ENCODE results near the gene ASPG. TPM values are rescaled to one million over a fixed set of nuclear protein-coding genes. Genes with fewer than 3 reads are reported as not detected.

ASPG gene
- total and polyA plus RNA-seq, 9 donors = 0.45 to 28.8 (median 18.7) TPM

DNA sequence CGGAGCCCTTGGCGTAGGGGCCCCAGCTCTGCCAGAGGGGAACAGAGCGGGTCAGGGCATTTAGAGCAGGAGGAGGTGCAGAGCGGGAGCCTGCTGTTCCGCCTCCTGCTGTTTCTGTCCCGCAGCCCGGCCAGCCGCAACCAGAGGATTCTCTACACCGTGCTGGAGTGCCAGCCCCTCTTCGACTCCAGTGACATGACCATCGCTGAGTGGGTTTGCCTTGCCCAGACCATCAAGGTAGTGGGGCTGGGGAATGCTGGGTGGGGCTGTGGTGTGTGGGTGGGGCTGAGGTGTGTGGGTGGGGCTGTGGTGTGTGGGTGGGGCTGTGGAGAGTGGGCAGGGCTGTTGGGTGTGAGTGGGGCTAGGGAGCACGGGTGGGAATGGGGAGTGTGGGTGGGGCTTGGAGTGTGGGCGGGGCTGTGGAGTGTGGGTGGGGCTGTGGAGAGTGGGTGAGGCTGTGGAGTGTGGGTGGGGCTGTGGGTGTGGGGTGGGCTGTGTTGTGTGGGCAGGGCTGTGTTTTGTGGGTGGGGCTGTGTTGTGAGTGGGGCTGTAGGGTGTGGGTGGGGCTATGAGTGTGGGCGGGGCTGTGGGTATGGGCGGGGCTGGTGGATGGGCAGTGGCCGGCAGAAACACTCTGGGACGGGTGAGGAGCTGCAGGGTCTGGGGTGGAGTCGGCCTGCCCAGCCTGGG is 8.0 kb downstream of the ASPG start:
- Histone ChIP-seq H3K9me3 (no peaks in the 10 kb centered on the region), H3K27me3 (no peaks in the 10 kb centered on the region), H3K36me3 (no peaks in the 10 kb centered on the region), H3K27ac (no peak overlapping the region), H3K4me3 (no peak overlapping the region), H3K4me1 (ENCODE audit: insufficient read depth) (peaks cover 8% of the 10 kb centered on the region)
- DNase-seq = peak in 1 of 5 donors; percentile 46
- TF ChIP-seq POLR2A (IDR thresholded peaks at IDR 0.05) (no peak), EP300 (IDR thresholded peaks at IDR 0.05) (no peak)
- TF ChIP-seq, protein P1, sequence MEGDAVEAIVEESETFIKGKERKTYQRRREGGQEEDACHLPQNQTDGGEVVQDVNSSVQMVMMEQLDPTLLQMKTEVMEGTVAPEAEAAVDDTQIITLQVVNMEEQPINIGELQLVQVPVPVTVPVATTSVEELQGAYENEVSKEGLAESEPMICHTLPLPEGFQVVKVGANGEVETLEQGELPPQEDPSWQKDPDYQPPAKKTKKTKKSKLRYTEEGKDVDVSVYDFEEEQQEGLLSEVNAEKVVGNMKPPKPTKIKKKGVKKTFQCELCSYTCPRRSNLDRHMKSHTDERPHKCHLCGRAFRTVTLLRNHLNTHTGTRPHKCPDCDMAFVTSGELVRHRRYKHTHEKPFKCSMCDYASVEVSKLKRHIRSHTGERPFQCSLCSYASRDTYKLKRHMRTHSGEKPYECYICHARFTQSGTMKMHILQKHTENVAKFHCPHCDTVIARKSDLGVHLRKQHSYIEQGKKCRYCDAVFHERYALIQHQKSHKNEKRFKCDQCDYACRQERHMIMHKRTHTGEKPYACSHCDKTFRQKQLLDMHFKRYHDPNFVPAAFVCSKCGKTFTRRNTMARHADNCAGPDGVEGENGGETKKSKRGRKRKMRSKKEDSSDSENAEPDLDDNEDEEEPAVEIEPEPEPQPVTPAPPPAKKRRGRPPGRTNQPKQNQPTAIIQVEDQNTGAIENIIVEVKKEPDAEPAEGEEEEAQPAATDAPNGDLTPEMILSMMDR (IDR thresholded peaks at IDR 0.05) = no peak
- intact Hi-C loops (cut with DNase I) = no loop called here
- 65 to 75% (median 69%) methylated on average over 16 to 18 of the region's 18 CpGs for WGBS, 3 donors

DNA sequence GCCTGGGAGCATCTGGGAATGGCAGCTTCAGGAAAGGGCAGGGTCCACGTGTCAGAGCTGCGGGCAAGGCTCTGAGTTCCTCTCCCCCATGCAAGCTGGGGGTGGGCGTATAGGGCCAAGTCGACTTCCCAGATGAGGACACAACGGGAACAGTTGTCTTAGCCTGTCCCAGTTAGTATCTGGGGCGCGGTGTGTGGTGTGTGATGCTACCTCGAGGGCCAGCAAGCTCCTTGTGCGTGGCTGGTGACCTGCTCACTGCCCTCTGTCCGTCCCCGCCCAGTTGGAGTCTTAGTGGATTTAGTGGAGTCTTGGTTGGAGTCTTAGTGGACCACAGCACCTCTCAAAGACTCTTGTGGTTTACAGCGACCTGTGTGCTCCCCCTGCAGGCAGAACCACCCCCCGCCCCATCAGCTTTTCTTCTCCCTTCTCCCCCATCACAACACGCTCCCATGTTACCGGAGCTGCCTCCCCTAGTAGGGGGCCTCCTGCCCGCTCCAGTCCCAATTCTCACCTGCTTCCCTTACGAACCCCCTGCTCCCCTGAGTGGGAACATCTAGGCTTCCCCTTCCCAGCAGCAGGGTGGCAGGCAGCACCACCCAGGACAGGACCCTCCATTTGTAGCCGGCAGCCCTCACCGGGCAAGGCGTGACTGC is 8.7 kb downstream of the ASPG start:
- peak in 1 of 5 donors; percentile 16 for DNase-seq
- intact Hi-C loops (cut with DNase I) = no loop called here
- H3K36me3 ChIP-seq = no peaks in the 10 kb centered on the region
- WGBS, 3 donors = 73 to 75% (median 74%) methylated on average over 19 to 20 of the region's 20 CpGs
- TF ChIP-seq POLR2A (IDR thresholded peaks at IDR 0.05) = no peak
- no peak for TF ChIP-seq EP300 (IDR thresholded peaks at IDR 0.05)
- TF ChIP-seq, protein P1 (IDR thresholded peaks at IDR 0.05) = no peak
- peaks cover 8% of the 10 kb centered on the region for H3K4me1 ChIP-seq (ENCODE audit: insufficient read depth)
- no peaks in the 10 kb centered on the region for H3K27me3 ChIP-seq
- H3K27ac ChIP-seq = no peak overlapping the region
- no peaks in the 10 kb centered on the region for H3K9me3 ChIP-seq
- no peak overlapping the region for H3K4me3 ChIP-seq

DNA sequence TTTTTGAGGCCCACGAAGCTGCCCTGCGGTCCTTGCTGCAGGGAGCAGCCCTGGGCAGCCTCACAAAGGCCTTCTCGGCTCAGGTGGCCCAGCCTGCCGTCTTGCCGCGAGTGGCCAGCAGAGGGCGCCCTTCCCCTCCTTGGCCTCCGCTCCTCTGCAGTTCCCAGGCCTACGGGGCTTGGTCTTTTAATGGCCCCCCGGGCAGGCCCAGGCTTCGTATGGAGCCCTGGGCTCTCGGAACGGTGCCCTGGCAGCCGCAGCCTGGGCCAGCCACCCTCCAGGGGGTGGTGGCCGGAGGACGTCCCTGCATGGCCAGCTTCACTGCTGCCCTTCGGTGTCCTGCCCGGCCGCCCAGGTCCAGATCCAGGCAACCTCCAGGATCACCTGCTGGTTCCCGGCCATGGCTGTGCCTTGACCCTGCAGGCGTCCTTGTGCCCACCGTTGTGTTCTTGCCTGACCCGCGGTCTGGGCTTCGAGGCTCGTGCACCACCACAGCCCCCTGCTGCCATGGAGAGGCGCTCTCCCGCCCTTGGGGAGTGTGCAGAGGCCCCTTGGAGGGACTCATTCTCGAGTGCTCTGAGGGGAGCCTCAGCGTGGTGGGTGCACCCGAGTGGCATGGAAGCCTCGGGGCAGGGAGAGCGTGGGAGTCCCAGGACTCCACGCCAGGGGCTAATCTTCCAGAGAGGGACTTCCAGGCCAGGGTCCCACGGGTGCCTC is 9.4 kb downstream of the ASPG start:
- no peak overlapping the region for H3K27ac ChIP-seq
- H3K4me1 ChIP-seq (ENCODE audit: insufficient read depth) = peaks cover 8% of the 10 kb centered on the region
- no peaks in the 10 kb centered on the region for H3K27me3 ChIP-seq
- peak in 4 of 5 donors; percentile 66 to 80 (median 74) for DNase-seq
- no peaks in the 10 kb centered on the region for H3K36me3 ChIP-seq
- 46 to 56% (median 56%) methylated on average over 30 to 35 of the region's 35 CpGs for WGBS, 3 donors
- H3K9me3 ChIP-seq = no peaks in the 10 kb centered on the region
- no peak for TF ChIP-seq EP300 (IDR thresholded peaks at IDR 0.05)
- TF ChIP-seq, protein P1 (IDR thresholded peaks at IDR 0.05) = peak; percentile 56 to 79 (median 78)
- intact Hi-C loops (cut with DNase I) = no loop called here
- no peak overlapping the region for H3K4me3 ChIP-seq

DNA sequence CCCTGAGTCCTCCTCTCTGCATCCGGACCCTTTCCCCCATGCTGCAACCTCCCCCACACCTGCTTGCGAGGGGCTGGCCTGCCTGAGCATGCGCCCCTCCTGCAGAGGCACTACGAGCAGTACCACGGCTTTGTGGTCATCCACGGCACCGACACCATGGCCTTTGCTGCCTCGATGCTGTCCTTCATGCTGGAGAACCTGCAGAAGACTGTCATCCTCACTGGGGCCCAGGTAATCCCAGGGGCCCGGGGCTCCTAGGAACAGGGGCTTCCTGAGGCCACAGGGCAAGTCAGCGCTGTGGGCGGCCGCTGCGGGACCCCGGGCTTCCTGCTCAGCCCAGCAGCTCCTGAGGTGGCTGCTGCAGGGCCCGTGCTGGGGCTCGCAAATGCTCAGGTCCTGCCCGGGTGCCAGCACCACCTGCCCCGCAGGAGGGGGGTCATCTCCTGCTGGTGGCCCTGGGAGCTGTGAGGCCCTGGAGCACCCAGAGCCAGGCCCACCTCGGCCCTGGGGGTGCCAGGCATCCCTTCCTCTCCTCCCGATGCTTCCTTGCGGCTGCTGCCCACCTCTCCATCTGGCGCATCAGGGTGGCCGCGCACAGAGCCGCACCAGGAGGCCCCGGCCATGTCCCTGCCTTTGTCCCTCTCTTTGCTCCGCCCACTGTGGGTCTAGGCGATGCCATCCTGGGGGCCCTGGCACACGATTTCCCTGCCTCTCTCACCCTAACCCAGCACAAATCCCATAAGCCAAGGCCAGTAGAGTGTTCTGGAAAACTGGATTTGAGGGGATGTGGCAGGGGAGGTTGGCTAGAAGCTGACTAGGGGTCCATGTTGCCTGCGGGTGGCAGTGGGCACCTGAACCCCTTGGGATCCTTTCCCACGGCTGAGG is 10.2 kb downstream of the ASPG start:
- Histone ChIP-seq H3K27ac (no peak overlapping the region), H3K4me1 (ENCODE audit: insufficient read depth) (peaks cover 8% of the 10 kb centered on the region), H3K9me3 (no peaks in the 10 kb centered on the region), H3K4me3 (no peak overlapping the region), H3K27me3 (no peaks in the 10 kb centered on the region), H3K36me3 (no peaks in the 10 kb centered on the region)
- 91 to 93% (median 91%) methylated on average over 23 to 31 of the region's 31 CpGs for WGBS, 3 donors
- DNase-seq = peak in 1 of 5 donors; percentile 20
- TF ChIP-seq, protein P1 (IDR thresholded peaks at IDR 0.05) = no peak
- no peak for TF ChIP-seq POLR2A (IDR thresholded peaks at IDR 0.05)
- TF ChIP-seq EP300 (IDR thresholded peaks at IDR 0.05) = no peak
- intact Hi-C loops (cut with DNase I) = no loop called here

Measured in ovary (tissue), 9 donors.